NCI-H2227 (cell line): ENCODE data around the gene LAMTOR4.
"Not testable (repeated sequence)": the region's sequence is repeated elsewhere in the genome, so short reads cannot be mapped to it uniquely, and the experiment has no call there.

ENCODE experiments used
- DNase-seq: peaks from one replicate; lab custom pipeline; 2025; ENCODE audit not compliant: unreplicated experiment; lab: John Stamatoyannopoulos, UW

Gene LAMTOR4

DNA sequence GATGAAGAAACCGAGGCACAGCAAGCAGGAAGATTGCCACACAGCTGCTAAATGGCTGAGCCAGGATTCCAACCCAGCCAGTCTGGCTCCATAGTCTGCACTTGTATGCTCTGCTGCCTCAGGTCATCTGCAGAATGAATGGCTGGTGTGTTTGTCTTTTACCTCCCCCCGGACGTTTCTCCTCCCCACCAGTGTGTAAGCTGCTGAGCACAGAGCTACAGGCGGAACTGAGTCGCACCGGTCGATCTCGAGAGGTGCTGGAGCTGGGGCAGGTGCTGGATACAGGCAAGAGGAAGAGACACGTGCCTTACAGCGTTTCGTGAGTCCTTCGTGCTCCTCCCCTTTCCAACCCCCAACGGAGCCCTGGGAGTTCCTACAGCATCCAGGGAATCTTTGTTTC, 26.7 kb upstream of the LAMTOR4 start:
- DNase-seq, result no peak

DNA sequence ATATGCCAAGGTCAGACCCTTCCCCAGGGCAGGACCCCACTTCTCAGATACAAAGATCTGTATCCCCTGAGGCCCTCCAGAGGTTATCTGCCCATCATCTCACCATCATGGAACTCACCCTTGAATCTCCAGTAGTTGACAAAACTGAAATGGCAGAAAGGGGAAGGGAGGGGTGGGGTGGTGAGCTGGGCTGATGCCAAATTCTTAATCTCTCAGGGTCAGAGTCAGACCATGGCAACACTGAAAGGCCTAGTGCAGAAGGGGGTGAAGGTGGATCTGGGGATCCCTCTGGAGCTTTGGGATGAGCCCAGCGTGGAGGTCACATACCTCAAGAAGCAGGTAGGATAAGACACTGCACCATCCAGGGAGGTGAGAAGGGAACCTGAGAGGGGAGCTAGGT, 26.1 kb upstream of the LAMTOR4 start:
- DNase-seq, result no peak

- no peak for DNase-seq
Observed at GRCh38 chr7:100124301-100125230, 24.2 kb upstream of the LAMTOR4 start.

- DNase-seq, result no peak
Observed at GRCh38 chr7:100126239-100126930, 22.3 kb upstream of the LAMTOR4 start.

- DNase-seq, result peak; percentile 96
Observed at GRCh38 chr7:100126931-100127865, 21.5 kb upstream of the LAMTOR4 start, which contains the start of gene MBLAC1. MBLAC1 (plus strand) TSS chr7:100126967; CDS start chr7:100127396, 429 bp downstream.

DNA sequence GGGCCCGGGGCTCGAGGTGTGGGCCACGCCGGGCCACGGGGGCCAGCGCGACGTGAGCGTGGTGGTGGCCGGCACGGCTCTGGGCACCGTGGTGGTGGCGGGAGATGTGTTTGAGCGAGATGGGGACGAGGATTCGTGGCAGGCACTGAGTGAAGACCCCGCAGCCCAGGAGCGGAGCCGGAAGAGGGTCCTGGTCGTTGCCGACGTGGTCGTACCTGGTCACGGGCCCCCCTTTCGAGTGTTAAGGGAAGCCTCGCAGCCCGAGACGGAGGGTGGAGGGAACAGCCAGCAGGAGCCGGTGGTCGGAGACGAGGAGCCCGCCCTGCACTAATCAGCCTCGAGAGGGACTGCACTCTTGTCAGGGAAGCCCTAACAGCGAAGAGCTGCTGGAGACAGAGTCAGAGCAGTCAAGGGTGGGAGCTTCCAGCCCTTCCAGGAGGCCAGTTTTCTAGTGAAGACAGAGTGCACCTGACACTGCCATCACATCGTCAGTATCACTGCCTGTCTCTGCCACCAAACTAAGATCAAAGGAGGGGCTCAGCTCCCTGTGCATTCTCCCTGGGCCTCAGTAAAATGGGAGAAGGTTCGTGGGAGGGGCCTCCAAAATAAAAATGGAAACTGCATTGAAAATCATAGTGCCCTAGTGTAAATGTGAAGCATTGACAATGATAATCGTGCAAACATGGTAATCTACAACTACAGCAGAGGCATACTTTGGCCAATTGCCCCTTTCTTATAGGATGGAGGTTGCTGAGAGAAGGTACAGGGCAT, 20.7 kb upstream of the LAMTOR4 start:
- peak; percentile 66 for DNase-seq

- no peak for DNase-seq
Observed at GRCh38 chr7:100128637-100128963, 20.1 kb upstream of the LAMTOR4 start.

DNA sequence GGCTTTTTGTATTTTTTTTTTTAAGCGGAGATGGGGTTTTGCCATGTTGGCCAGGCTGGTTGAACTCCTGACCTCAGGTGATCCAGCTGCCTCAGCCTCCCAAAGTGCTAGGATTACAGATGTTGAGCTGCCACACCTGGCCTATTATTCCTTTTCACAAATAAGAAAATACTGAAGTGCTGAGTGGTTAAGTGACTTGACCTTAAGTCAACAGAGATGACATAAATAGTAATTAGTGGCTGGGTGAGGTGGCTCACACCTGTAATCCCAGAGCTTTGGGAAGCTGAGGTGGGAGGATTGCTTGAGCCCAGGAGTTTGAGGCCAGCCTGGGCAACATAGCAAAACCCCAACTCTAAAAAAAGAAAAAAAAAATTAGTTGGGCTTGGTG, 18.5 kb upstream of the LAMTOR4 start:
- DNase-seq, result not testable (repeated sequence)

DNA sequence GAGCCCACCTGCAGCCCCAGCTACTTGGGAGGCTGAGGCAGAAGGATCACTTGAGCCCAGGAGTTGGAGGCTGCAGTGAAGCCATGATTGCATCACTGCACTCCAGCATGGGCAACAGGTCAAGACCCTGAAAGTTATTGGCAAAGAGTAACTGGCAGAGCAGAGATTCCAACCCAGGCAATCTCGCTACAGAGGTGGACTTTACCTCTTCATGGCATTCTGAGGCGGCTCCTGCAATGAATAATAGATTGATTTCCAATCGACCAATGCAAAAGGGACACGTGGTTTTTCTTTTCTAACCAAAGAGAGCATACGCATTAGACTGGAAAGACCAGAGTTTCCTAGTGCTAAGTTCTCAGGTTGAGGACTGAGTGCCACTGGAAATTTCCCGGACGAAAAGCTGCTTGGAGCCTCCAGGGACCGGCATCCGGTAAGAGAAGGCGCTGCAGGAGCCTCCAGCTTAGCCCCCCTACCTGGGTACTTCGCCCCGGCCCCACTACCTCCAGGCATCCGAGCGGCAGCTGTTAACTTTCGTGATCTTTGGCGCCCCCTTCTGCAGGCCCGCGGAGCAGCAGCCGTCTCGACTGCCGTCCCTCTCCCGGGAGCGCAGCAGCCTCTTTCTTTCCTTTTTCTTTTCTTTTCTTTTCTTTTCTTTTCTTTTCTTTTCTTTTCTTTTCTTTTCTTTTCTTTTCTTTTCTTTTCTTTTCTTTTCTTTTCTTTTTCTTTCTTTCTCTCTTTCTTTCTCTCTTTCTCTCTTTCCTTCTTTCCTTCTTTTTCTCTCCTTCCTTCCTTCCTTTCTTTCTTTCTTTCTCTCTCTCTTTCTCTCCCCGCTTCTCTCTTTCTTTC, 17.9 kb upstream of the LAMTOR4 start:
- DNase-seq, result peak; percentile 78

- no peak for DNase-seq
Observed at GRCh38 chr7:100132126-100132525, 16.6 kb upstream of the LAMTOR4 start.

GRCh38 chr7:100132697-100133151, 16.0 kb upstream of the LAMTOR4 start:
- DNase-seq, result peak; percentile 75

DNA sequence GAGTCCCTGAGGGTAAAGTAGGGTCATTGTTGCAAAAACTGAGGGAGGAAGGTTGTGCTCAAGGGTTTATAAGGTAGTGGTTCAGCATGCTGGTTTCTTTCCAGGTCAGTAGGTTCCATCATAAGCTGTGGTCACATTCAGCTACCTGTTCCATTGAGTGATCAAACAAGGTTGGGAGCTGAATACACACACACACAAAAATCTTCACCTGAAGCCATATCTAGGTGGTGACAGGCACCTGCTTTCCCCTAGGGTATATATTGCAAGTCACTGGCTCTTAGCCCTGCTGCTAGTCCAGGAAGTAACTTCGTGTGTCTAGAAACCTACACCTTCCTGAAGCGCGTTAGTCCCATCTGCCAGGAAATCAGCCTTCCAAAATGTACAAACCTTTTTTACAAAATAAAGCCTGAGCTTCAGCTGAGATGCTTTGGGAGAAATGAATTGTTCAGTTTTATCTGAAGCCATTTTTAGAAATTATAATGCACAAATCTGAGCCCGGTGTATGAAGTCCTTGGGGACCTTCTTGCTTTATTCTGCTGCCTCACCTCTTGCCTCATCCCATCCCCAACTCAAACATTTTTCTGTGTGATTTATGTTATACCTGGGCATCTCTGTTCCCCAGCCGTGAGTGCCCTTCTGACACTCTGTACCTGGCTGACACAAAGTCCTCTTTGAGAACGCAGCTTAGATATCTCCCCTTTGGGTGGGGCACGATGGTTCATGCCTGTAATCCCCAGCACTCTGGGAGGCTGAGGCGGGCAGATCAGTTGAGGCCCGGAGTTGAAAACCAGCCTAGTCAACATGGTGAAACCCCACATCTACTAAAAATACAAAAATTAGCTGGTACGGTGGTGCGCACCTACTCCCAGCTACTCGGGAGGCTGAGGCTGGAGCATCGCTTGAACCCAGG, 10.6 kb upstream of the LAMTOR4 start:
- DNase-seq, result no peak

- no peak for DNase-seq
Observed at GRCh38 chr7:100141555-100141949, 7.2 kb upstream of the LAMTOR4 start.

GRCh38 chr7:100142461-100142860, 6.3 kb upstream of the LAMTOR4 start:
- no peak for DNase-seq

DNA sequence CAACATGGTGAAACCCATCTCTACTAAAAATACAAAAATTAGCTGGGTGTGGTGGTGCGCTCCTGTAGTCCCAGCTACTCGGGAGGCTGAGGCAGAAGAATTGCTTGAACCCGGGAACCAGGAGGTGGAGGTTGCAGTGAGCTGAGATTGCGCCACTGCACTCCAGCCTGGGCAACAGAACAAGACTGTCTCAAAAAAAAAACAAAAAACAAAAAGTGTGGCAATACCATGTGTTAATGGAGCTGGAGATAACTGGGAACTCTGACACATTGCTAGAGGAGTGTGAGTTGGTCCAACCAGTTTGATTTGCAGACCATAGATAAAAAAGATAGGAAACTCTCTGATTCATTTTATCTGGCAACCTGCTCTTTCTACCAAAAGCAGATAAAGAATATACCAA, 2.4 kb upstream of the LAMTOR4 start:
- not testable (repeated sequence) for DNase-seq

DNA sequence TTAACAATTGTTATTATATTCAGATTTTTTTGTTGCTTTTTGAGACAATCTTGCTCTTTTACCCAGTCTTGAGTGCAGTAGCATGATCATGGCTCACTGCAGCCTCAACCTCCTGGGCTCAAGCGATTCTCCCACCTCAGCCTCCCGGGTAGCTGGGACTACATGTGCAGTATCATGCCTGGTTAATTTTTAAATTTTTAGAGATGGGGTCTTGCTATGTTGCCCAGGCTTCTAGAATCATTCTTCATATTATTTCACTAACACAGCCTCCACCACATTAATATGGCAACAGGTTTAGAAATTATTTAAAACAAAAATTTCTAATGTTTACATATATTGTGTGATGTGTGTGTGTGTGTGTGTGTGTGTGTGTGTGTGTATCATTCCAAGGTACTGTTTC, 1.4 kb upstream of the LAMTOR4 start:
- no peak for DNase-seq

DNA sequence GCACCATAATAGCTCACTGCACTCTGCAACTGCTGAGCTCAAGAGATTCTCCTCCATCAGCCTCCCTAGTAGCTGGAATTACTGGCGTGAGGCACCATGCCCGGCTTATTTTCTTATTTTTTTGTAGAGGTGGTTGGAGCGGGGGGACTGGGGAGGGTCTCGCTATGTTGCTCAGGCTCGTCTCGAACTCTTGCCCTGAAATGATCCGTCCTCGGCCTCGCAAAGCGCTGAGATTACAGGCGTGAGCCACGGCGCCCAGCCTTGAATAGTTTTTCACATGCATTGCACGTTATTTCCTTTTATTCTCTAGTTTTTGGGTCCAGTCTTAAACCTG, 526 bp upstream of the LAMTOR4 start:
- no peak for DNase-seq

DNA sequence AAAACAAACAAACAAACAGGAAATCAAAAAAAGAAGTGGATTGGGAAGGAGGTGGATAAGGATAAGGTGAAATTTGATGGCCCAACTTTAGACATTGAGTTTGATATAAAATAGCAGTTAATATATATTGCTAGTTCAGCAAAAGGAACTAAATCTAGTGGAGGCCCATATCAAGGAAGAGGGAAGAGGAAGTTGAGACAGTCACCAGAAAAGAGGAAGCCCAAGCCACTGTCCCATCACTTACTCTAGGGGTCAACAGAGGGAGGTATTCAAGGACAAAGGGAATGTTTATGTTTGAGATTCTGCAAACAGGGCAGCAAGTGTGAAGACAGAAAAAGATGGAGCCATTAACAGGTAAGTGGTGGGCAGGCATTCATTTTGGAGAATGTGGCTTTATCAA, 3.7 kb downstream of the LAMTOR4 start:
- no peak for DNase-seq
